SK-N-SH (cell line): ENCODE data around the gene LRMDA. TPM values are rescaled to one million over a fixed set of nuclear protein-coding genes. Genes with fewer than 3 reads are reported as not detected.
"Not testable (repeated sequence)": the region's sequence is repeated elsewhere in the genome, so short reads cannot be mapped to it uniquely, and the experiment has no call there.

ENCODE experiments used
- CTCF ChIA-PET: fragments of 300-600, 350-600 bp; formaldehyde crosslinking; extraction: SDS; loops from one replicate; lab custom pipeline; 2021; lab: Yijun Ruan, JAX
- POLR2A ChIA-PET: fragments of 350-600 bp; sonication (Branson Sonifier 250); formaldehyde crosslinking; extraction: SDS; loops from one replicate; lab custom pipeline; 2020; ENCODE audit warnings: antibody characterized with exemption, inconsistent platforms; lab: Yijun Ruan, JAX
- DNase-seq: peaks from one replicate; pipeline ENCODE4 v3.0.0; 2012
- H2AFZ ChIP-seq: fragments of 200-600 bp; sonication (generic); 2 replicates; pipeline ENCODE4 v1.8.1; 2016; ENCODE audit warnings: antibody characterized with exemption, mild to moderate bottlenecking, low read depth
- H3F3A ChIP-seq: fragments of 200-600 bp; sonication (generic); replicated peaks from 2 replicates; pipeline ENCODE3; 2016; ENCODE audit warnings: antibody characterized with exemption, mild to moderate bottlenecking; ENCODE audit not compliant: insufficient read depth
- H3K27ac ChIP-seq, 2 experiments: fragments of 200-500 bp in 1 of 2; fragments of 200-600 bp in 1 of 2; sonication (Bioruptor generic) in 1 of 2; sonication (generic), shearing (Covaris generic) in 1 of 2; 2 replicates each; pipeline versions ENCODE4 v1.5.1 to v1.6.1; 2014 to 2016; ENCODE audit warnings: low read depth in 2 of 2, inconsistent platforms in 1 of 2, low read length in 1 of 2, mild to moderate bottlenecking in 1 of 2, mixed read lengths in 1 of 2
- H3K27me3 ChIP-seq: fragments of 200-600 bp; sonication (generic), shearing (Covaris generic); 2 replicates; pipeline ENCODE4 v1.6.1; 2016; ENCODE audit warnings: mixed run types; ENCODE audit not compliant: insufficient read depth
- H3K36me3 ChIP-seq, 2 experiments: fragments of 200-500 bp in 1 of 2; fragments of 200-600 bp in 1 of 2; sonication (Bioruptor generic) in 1 of 2; sonication (generic) in 1 of 2; replicated peaks in 1 of 2; 2 replicates each; pipeline versions ENCODE3 to v1.5.1; 2014 to 2016; ENCODE audit warnings: low read length in 1 of 2, mild to moderate bottlenecking in 1 of 2; ENCODE audit not compliant: insufficient read depth in 2 of 2, control insufficient read depth in 1 of 2
- H3K4me1 ChIP-seq, 2 experiments: fragments of 200-500 bp in 1 of 2; fragments of 200-600 bp in 1 of 2; sonication (Bioruptor generic) in 1 of 2; sonication (generic), shearing (Covaris generic) in 1 of 2; 2 replicates each; pipeline versions ENCODE4 v1.5.1 to v1.6.1; 2014 to 2016; ENCODE audit warnings: low read depth in 1 of 2, low read length in 1 of 2, mixed run types in 1 of 2; ENCODE audit not compliant: insufficient read depth in 2 of 2, control insufficient read depth in 1 of 2
- H3K4me2 ChIP-seq: fragments of 200-600 bp; sonication (generic), shearing (Covaris generic); 2 replicates; pipeline ENCODE4 v1.6.1; 2017; ENCODE audit warnings: mixed run types
- H3K4me3 ChIP-seq, 2 experiments: fragments of 200-500 bp in 1 of 2; fragments of 200-600 bp in 1 of 2; sonication (Bioruptor generic) in 1 of 2; sonication (generic), shearing (Covaris generic) in 1 of 2; 2 replicates each; pipeline versions ENCODE4 v1.5.1 to v1.8.1; 2014 to 2016; ENCODE audit warnings: low read depth in 2 of 2, inconsistent platforms in 1 of 2, low read length in 1 of 2, mild to moderate bottlenecking in 1 of 2, mixed read lengths in 1 of 2, moderate library complexity in 1 of 2
- H3K79me2 ChIP-seq: fragments of 200-600 bp; sonication (generic); 2 replicates; pipeline ENCODE4 v1.8.1; 2017; ENCODE audit warnings: mild to moderate bottlenecking; ENCODE audit not compliant: insufficient read depth
- H3K9ac ChIP-seq: fragments of 200-600 bp; sonication (generic); 2 replicates; pipeline ENCODE4 v1.6.1; 2017; ENCODE audit warnings: mixed run types
- H3K9me2 ChIP-seq: fragments of 200-600 bp; sonication (generic); 2 replicates; pipeline ENCODE4 v1.6.1; 2017; ENCODE audit warnings: mixed run types
- H3K9me3 ChIP-seq: fragments of 200-600 bp; sonication (generic); 2 replicates; pipeline ENCODE4 v1.6.1; 2017; ENCODE audit warnings: mixed run types, mild to moderate bottlenecking, moderate library complexity
- H4K20me1 ChIP-seq: fragments of 200-600 bp; sonication (generic); 2 replicates; pipeline ENCODE4 v1.6.1; 2017; ENCODE audit warnings: mild to moderate bottlenecking, mixed run types; ENCODE audit not compliant: insufficient read depth
- ELF1 ChIP-seq: IDR thresholded peaks from 2 replicates; pipeline ENCODE4 v1.4.0; 2012
- FOXM1 ChIP-seq: IDR thresholded peaks from 2 replicates; pipeline ENCODE4 v1.4.0; 2012; ENCODE audit warnings: low read depth, mild to moderate bottlenecking
- JUND ChIP-seq: IDR thresholded peaks from 2 replicates; pipeline ENCODE4 v1.4.0; 2012
- MEF2A ChIP-seq: IDR thresholded peaks from 2 replicates; pipeline ENCODE4 v1.4.0; 2012; ENCODE audit warnings: low read depth, borderline replicate concordance
- MXI1 ChIP-seq: IDR thresholded peaks from 2 replicates; pipeline ENCODE4 v1.6.1; 2012; ENCODE audit warnings: mild to moderate bottlenecking, low read depth, low read length, improper control_type of control experiment
- NFIC ChIP-seq: IDR thresholded peaks from 2 replicates; pipeline ENCODE4 v1.4.0; 2012; ENCODE audit warnings: borderline replicate concordance
- NRF1 ChIP-seq: IDR thresholded peaks from 2 replicates; pipeline ENCODE4 v1.6.1; 2012; ENCODE audit warnings: low read depth, mild to moderate bottlenecking, low read length
- PBX3 ChIP-seq: IDR thresholded peaks from 2 replicates; pipeline ENCODE4; 2012
- RAD21 ChIP-seq: IDR thresholded peaks from 2 replicates; pipeline ENCODE4 v1.6.1; 2012; ENCODE audit warnings: mild to moderate bottlenecking, low read length
- REST ChIP-seq: IDR thresholded peaks from 2 replicates; pipeline ENCODE4 v1.6.1; 2012; ENCODE audit warnings: mild to moderate bottlenecking, low read depth, low read length, moderate library complexity
- RXRA ChIP-seq: IDR thresholded peaks from 2 replicates; pipeline ENCODE4 v1.4.0; 2012; ENCODE audit warnings: low read depth, mild to moderate bottlenecking, borderline replicate concordance
- SMC3 ChIP-seq: IDR thresholded peaks from 2 replicates; pipeline ENCODE4 v1.6.1; 2012; ENCODE audit warnings: low read depth, low read length, improper control_type of control experiment
- TCF12 ChIP-seq: IDR thresholded peaks from 2 replicates; pipeline ENCODE4 v1.4.0; 2012
- TEAD4 ChIP-seq: IDR thresholded peaks from 2 replicates; pipeline ENCODE4 v1.4.0; 2012; ENCODE audit warnings: mild to moderate bottlenecking, borderline replicate concordance; ENCODE audit not compliant: insufficient read depth
- ZBTB33 ChIP-seq: IDR thresholded peaks from 2 replicates; pipeline ENCODE4 v1.4.0; 2012; ENCODE audit warnings: low read depth, borderline replicate concordance
- WGBS: methylation state at CpG from one replicate; pipeline ENCODE4 v1.1.6; 2017; ENCODE audit warnings: low lambda C conversion rate; 5-methylcytosine and 5-hydroxymethylcytosine counted together
- polyA plus RNA-seq, 3 experiments: library from polyadenylated mRNA; depleted of rRNA; stranded (reverse); fragments of >200 nt; gene quantifications; 2 replicates each; pipeline ENCODE4 v1.2.3, GENCODE V29; 2012

Gene LRMDA
- polyA plus RNA-seq, 1 of the 3 experiments (the other 2 are of a cell fraction) = 0.95 TPM

- H3K4me2 ChIP-seq = no peak overlapping the region
- POLR2A ChIA-PET = no interaction called here
- no peaks in the 10 kb centered on the region for H3K9me3 ChIP-seq
- CTCF ChIA-PET = no interaction called here
- peaks cover 0 to 8% of the 10 kb centered on the region in 2 experiments; a peak in 1 of 4 replicates for H3K4me1 ChIP-seq
- H3K27me3 ChIP-seq = no peaks in the 10 kb centered on the region
- no peak for DNase-seq
- H3K27ac ChIP-seq = no peak overlapping the region; a peak in 1 of 4 replicates
- H2AFZ ChIP-seq = no peak overlapping the region
- no peaks in the 10 kb centered on the region for H4K20me1 ChIP-seq
- H3K9me2 ChIP-seq = no peaks in the 10 kb centered on the region
- 86% methylated on average over 12 of the region's 12 CpGs for WGBS
- H3K79me2 ChIP-seq = no peaks in the 10 kb centered on the region
- no peak for TF ChIP-seq RXRA
- TF ChIP-seq FOXM1 = no peak
- no peak for TF ChIP-seq JUND
- H3F3A ChIP-seq = no peaks in the 10 kb centered on the region
- H3K36me3 ChIP-seq = no peaks in the 10 kb centered on the region
- H3K9ac ChIP-seq = no peak overlapping the region
- no peak overlapping the region for H3K4me3 ChIP-seq
Observed at GRCh38 chr10:76523791-76524351, 1092.4 kb downstream of the LRMDA start.

- H3K27me3 ChIP-seq, H3K9ac ChIP-seq, DNase-seq, H2AFZ ChIP-seq, H3K36me3 ChIP-seq, H3K4me1 ChIP-seq, H3K9me2 ChIP-seq, H3K4me3 ChIP-seq, H3K4me2 ChIP-seq, H3K9me3 ChIP-seq, H3K27ac ChIP-seq, POLR2A ChIA-PET, H3K79me2 ChIP-seq, H3F3A ChIP-seq, H4K20me1 ChIP-seq: not testable (repeated sequence)
- WGBS = 76% methylated on average over 4 of the region's 4 CpGs
- CTCF ChIA-PET = interaction anchor here (1.6 kb wide), 1 partner anchor 459 kb away, joined by 4 read pairs; no protein-coding TSS in a partner anchor
Observed at GRCh38 chr10:76526833-76527232, 1095.4 kb downstream of the LRMDA start.

GRCh38 chr10:76540331-76540730, 1108.9 kb downstream of the LRMDA start:
- H3K79me2 ChIP-seq = no peaks in the 10 kb centered on the region
- ChIA-PET CTCF (no interaction called here), POLR2A (no interaction called here)
- no peak for TF ChIP-seq TCF12
- no peak for TF ChIP-seq TEAD4
- TF ChIP-seq MEF2A = no peak
- no peak for TF ChIP-seq SMC3
- TF ChIP-seq RAD21 = no peak
- no peak for TF ChIP-seq NRF1
- no peak for TF ChIP-seq REST
- no peak for TF ChIP-seq PBX3
- TF ChIP-seq JUND = no peak
- TF ChIP-seq ZBTB33 = no peak
- no peak for TF ChIP-seq ELF1
- no peak for TF ChIP-seq MXI1
- TF ChIP-seq NFIC = no peak
- H3K9me3 ChIP-seq = no peaks in the 10 kb centered on the region
- no peaks in the 10 kb centered on the region for H3F3A ChIP-seq
- H3K9ac ChIP-seq = no peak overlapping the region
- H3K9me2 ChIP-seq = no peaks in the 10 kb centered on the region
- H3K36me3 ChIP-seq = no peaks in the 10 kb centered on the region
- no peak overlapping the region; the same call in 1 of the 2 replicates for H2AFZ ChIP-seq
- DNase-seq = no peak
- H3K27ac ChIP-seq = no peak overlapping the region
- H3K4me2 ChIP-seq = no peak overlapping the region
- WGBS = 83% methylated on average over 5 of the region's 5 CpGs
- H3K4me1 ChIP-seq = peaks cover 10 to 15% of the 10 kb centered on the region in 2 experiments; a peak in 3 of 4 replicates
- no peak overlapping the region for H3K4me3 ChIP-seq
- H3K27me3 ChIP-seq = no peaks in the 10 kb centered on the region
- H4K20me1 ChIP-seq = no peaks in the 10 kb centered on the region
